ENCODE results near the gene CD164L2. TPM values are rescaled to one million over a fixed set of nuclear protein-coding genes. Genes with fewer than 3 reads are reported as not detected.

Gene CD164L2
- total RNA-seq, 2 experiments from 2014 or later: not detected

DNA sequence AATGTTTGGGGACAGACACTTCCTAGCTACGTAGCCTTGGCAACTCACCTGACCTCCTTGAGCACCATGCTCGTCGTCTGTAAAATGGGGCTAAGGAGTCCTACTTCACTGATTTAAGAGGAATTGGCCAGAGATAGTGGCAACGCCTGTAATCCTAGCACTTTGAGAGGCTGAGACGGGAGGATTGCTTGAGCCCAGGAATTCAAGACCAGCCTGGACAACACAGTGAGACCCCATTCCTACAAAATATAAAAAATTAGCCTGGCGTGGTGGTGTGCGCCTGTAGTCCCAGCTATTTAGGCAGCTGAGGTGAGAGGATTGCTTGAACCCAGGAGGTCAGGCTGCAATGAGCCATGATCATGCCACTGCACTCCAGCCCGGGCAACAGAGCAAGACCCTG, 36.8 kb downstream of the CD164L2 start:
- Mint-ChIP-seq H3K36me3 (ENCODE audit: low read depth) (peaks cover 47% of the 10 kb centered on the region), H3K9me3 (no peaks in the 10 kb centered on the region), H3K27me3 (no peaks in the 10 kb centered on the region), H3K27ac (peak overlapping the region; percentile 18), H3K4me1 (ENCODE audit: low read depth) (peaks cover 43% of the 10 kb centered on the region), H3K4me3 (peak overlapping the region; percentile 43)
- CTCF ChIA-PET: interaction anchor here (1.0 to 1.6 kb wide), 2 partner anchors 11 to 14 kb away, joined by 3 to 4 read pairs; no protein-coding TSS in a partner anchor
- intact Hi-C loops (cut with DNase I, micrococcal nuclease): loop anchor here in 1 of 2 experiments (10.0 kb wide), 1 partner anchor 1208 kb away; the partner anchor contains the start of gene TRNAU1AP
- DNase-seq (no peak), ATAC-seq (ENCODE audit: poor library complexity) (no peak)
- no peak overlapping the region for H3K27ac ChIP-seq (ENCODE audit: low read depth in 1 of 2, low read length in 2 of 2)
- H3K4me3 ChIP-seq (ENCODE audit: low read length): no peak overlapping the region
- peaks cover 50% of the 10 kb centered on the region for H3K36me3 ChIP-seq (ENCODE audit: insufficient read depth, low read length)
- no peaks in the 10 kb centered on the region for H3K9me3 ChIP-seq (ENCODE audit: control insufficient read depth in 1 of 2, insufficient read depth in 1 of 2, low read length in 2 of 2)
- H3K27me3 ChIP-seq (ENCODE audit: control insufficient read depth in 1 of 2, insufficient read depth in 2 of 2, low read length in 2 of 2): no peaks in the 10 kb centered on the region
- H3K4me1 ChIP-seq (ENCODE audit: insufficient read depth, low read length): peaks cover 49% of the 10 kb centered on the region
- TF ChIP-seq, protein P1, sequence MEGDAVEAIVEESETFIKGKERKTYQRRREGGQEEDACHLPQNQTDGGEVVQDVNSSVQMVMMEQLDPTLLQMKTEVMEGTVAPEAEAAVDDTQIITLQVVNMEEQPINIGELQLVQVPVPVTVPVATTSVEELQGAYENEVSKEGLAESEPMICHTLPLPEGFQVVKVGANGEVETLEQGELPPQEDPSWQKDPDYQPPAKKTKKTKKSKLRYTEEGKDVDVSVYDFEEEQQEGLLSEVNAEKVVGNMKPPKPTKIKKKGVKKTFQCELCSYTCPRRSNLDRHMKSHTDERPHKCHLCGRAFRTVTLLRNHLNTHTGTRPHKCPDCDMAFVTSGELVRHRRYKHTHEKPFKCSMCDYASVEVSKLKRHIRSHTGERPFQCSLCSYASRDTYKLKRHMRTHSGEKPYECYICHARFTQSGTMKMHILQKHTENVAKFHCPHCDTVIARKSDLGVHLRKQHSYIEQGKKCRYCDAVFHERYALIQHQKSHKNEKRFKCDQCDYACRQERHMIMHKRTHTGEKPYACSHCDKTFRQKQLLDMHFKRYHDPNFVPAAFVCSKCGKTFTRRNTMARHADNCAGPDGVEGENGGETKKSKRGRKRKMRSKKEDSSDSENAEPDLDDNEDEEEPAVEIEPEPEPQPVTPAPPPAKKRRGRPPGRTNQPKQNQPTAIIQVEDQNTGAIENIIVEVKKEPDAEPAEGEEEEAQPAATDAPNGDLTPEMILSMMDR (IDR thresholded peaks at IDR 0.05): no peak
- POLR2A ChIA-PET: interaction anchor here (2.5 kb wide), 1 partner anchor 10 kb away, joined by 13 read pairs; no protein-coding TSS in a partner anchor

DNA sequence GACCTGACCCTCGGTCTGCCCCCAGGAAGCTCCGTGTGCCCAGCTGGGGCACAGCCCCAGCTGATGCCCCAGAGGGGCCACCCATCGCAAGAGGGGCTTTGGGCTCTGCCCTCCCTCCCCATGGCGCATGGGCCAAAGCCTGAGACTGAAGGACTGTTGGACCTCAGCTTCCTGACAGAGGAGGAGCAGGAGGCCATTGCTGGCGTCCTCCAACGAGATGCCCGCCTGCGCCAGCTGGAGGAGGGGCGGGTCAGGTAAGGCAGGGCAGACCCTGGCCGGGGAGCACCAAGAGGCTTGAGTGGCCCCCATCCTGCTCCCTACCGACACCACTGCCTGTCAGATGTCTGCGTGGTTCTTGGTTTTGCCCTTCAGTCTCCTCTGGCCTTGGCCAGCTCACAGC, 37.9 kb downstream of the CD164L2 start:
- Histone ChIP-seq H3K4me3 (ENCODE audit: low read length) (no peak overlapping the region), H3K27me3 (ENCODE audit: control insufficient read depth in 1 of 2, insufficient read depth in 2 of 2, low read length in 2 of 2) (no peaks in the 10 kb centered on the region), H3K4me1 (ENCODE audit: insufficient read depth, low read length) (peaks cover 60% of the 10 kb centered on the region), H3K27ac (ENCODE audit: low read depth in 1 of 2, low read length in 2 of 2) (peak overlapping the region in 1 of 2 donors; percentile 13), H3K36me3 (ENCODE audit: insufficient read depth, low read length) (peaks cover 39% of the 10 kb centered on the region), H3K9me3 (ENCODE audit: control insufficient read depth in 1 of 2, insufficient read depth in 1 of 2, low read length in 2 of 2) (no peaks in the 10 kb centered on the region)
- no peak for ATAC-seq (ENCODE audit: poor library complexity)
- H3K4me1 Mint-ChIP-seq (ENCODE audit: low read depth): peaks cover 53% of the 10 kb centered on the region
- TF ChIP-seq, protein P1 (IDR thresholded peaks at IDR 0.05): no peak
- POLR2A ChIA-PET: interaction anchor here (0.7 to 2.5 kb wide), 2 partner anchors 11 to 13 kb away, joined by 3 to 13 read pairs; no protein-coding TSS in a partner anchor
- peak overlapping the region; percentile 73 for H3K27ac Mint-ChIP-seq
- intact Hi-C loops (cut with DNase I, micrococcal nuclease): loop anchor here in 1 of 2 experiments (10.0 kb wide), 1 partner anchor 1210 kb away; the partner anchor contains the start of gene TRNAU1AP
- peaks cover 48% of the 10 kb centered on the region for H3K36me3 Mint-ChIP-seq (ENCODE audit: low read depth)
- CTCF ChIA-PET: interaction anchor here (0.7 to 2.6 kb wide), 4 partner anchors 12 to 513 kb away, joined by 3 to 8 read pairs (median 5); no protein-coding TSS in a partner anchor
- H3K9me3 Mint-ChIP-seq: no peaks in the 10 kb centered on the region
- no peaks in the 10 kb centered on the region for H3K27me3 Mint-ChIP-seq
- no peak for DNase-seq
- H3K4me3 Mint-ChIP-seq: peak overlapping the region; percentile 89

DNA sequence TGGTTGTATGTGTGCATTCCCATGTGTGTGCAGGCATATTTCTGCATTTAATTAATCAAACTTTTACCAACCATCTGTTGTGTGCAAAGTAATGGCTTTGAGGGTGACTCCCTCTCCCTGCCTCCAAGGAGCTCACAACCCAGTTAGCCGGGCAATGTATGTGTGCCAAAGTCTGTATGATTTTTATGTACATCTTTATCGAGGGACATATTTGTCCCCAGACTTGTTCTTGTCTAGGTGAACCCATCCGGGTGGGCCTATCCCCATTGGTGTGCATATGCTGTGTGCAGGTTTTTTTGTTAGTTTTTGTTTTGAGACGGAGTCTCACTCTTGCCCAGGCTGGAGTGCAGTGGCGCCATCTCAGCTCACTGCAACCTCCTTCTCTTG, 39.5 kb downstream of the CD164L2 start:
- CTCF ChIA-PET: interaction anchor here (1.2 to 3.7 kb wide), 3 partner anchors 11 to 22 kb away, joined by 3 to 30 read pairs (median 8); no protein-coding TSS in a partner anchor
- Mint-ChIP-seq H3K27me3 (no peaks in the 10 kb centered on the region), H3K27ac (peak overlapping the region; percentile 94), H3K9me3 (no peaks in the 10 kb centered on the region), H3K4me3 (peak overlapping the region; percentile 98), H3K4me1 (ENCODE audit: low read depth) (peaks cover 68% of the 10 kb centered on the region), H3K36me3 (ENCODE audit: low read depth) (peaks cover 48% of the 10 kb centered on the region)
- POLR2A ChIA-PET: interaction anchor here (0.6 to 6.3 kb wide), 7 partner anchors 11 to 824 kb away, joined by 3 to 56 read pairs (median 4); partner anchors contain the start of genes TMEM222 and WASF2
- Histone ChIP-seq H3K27me3 (ENCODE audit: control insufficient read depth in 1 of 2, insufficient read depth in 2 of 2, low read length in 2 of 2) (no peaks in the 10 kb centered on the region), H3K27ac (ENCODE audit: low read depth in 1 of 2, low read length in 2 of 2) (peak overlapping the region; percentile 80 to 84), H3K9me3 (ENCODE audit: control insufficient read depth in 1 of 2, insufficient read depth in 1 of 2, low read length in 2 of 2) (no peaks in the 10 kb centered on the region), H3K36me3 (ENCODE audit: insufficient read depth, low read length) (peaks cover 32% of the 10 kb centered on the region), H3K4me3 (ENCODE audit: low read length) (peak overlapping the region; percentile 89), H3K4me1 (ENCODE audit: insufficient read depth, low read length) (peaks cover 71% of the 10 kb centered on the region)
- TF ChIP-seq, protein P1 (IDR thresholded peaks at IDR 0.05): no peak
- intact Hi-C loops (cut with DNase I, micrococcal nuclease): loop anchor here (2.0 to 10.0 kb wide), 4 partner anchors 13 to 1211 kb away; partner anchors contain the start of genes TMEM222 (in 2 of the 2) and TRNAU1AP (in 1 of the 2)
- DNase-seq (no peak), ATAC-seq (ENCODE audit: poor library complexity) (no peak)
